ENCODE measurements around the gene ISG20.

DNA sequence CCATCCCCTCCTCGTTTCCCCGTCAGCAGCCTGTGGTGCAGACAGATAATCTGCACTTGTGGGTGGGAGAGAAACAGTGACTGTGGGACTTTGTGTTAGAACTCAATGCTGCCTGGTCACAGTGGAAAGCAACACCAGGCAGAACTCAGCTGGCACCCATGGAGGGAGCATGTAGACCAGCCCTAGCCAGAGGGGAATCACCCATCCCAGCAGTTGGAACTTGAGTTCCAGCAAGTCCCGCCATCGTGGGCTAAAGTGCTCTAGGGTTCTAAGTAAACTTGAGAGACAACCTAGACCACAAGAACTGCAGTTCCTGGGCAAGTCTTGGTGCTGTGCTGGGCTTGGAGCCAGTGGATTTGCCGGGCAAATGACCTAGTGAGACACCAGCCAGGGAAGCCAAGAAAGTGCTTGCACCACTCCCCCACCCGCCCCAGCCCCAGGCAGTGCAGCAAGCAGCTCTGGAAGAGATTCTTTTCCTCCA, 24.4 kb downstream of the ISG20 start:
- no peak for TF ChIP-seq EZH2phosphoT487 (IDR thresholded peaks at IDR 0.05; ENCODE audit: low read depth, severe bottlenecking, unreplicated experiment)
- TF ChIP-seq CTCF (IDR thresholded peaks at IDR 0.05; ENCODE audit: poor library complexity), result no peak
- TF ChIP-seq EZH2 (IDR thresholded peaks at IDR 0.05; ENCODE audit: borderline replicate concordance), result no peak

Measured in hepatocyte (in vitro differentiated cells).